Left lung (tissue), 10 donors: ENCODE results near the gene PRKCG. TPM values are rescaled to one million over a fixed set of nuclear protein-coding genes. Genes with fewer than 3 reads are reported as not detected.

Source experiments
- ATAC-seq: fragments of 200-7000 bp; cut with Tn5 transposase; one replicate; pipeline ENCODE4 v1.9.1; 2020; ENCODE audit warnings: moderate library complexity
- DNase-seq, 4 donors: peaks; one replicate each; pipeline ENCODE4 v3.0.0-alpha.2; 2013 to 2020
- H3K27ac ChIP-seq, 2 donors: fragments of 200-600 bp; sonication (generic) in 1 of 2; one replicate each; pipeline versions ENCODE4 v1.5.0 to v1.8.0; 2020 to 2021
- H3K27me3 ChIP-seq, 2 donors: fragments of 200-600 bp; sonication (generic) in 1 of 2; one replicate each; pipeline versions ENCODE4 v1.5.0 to v1.8.0; 2020 to 2021
- H3K36me3 ChIP-seq, 2 donors: fragments of 200-600 bp; sonication (generic) in 1 of 2; one replicate each; pipeline versions ENCODE4 v1.5.0 to v1.8.0; 2020 to 2021
- H3K4me1 ChIP-seq, 2 donors: fragments of 200-600 bp; one replicate each; pipeline ENCODE4 v1.8.0; 2021
- H3K4me3 ChIP-seq, 2 donors: fragments of 200-600 bp; sonication (generic) in 1 of 2; one replicate each; pipeline versions ENCODE4 v1.5.0 to v1.8.0; 2020 to 2021; ENCODE audit warnings: mild to moderate bottlenecking in 1 of 2
- H3K9me3 ChIP-seq, 2 donors: fragments of 200-600 bp; sonication (generic) in 1 of 2; one replicate each; pipeline versions ENCODE4 v1.5.0 to v1.8.0; 2020 to 2021
- intact Hi-C, 2 donors: fragments of 100-400 bp; cut with DNase I; formaldehyde crosslinking; loops; one replicate each; pipeline versions ENCODE4 v1.11.2 to v1.14.2; 2022
- polyA plus RNA-seq, 6 donors: library from polyadenylated mRNA; unstranded; fragments of 120-200 nt; gene quantifications; one replicate each; pipeline ENCODE4 v1.2.1, GENCODE V29; 2013; ENCODE audit not compliant: insufficient read length in 6 of 6
- total RNA-seq, 2 donors: library from RNA; stranded (reverse); fragmentation: NEBNext Ultra II Directional; extraction: Animal tissue kit (Norgen Biotek cat#: 25700); gene quantifications; one replicate each; pipeline ENCODE4 v1.2.1, GENCODE V29; 2021
- TF ChIP-seq, protein P1 (sequence below), 2 donors: fragments of 200-600 bp; sonication (generic) in 1 of 2; IDR thresholded peaks; one replicate each; pipeline versions ENCODE4 v1.5.0 to v1.8.0; 2021; ENCODE audit warnings: antibody characterized with exemption in 2 of 2
- donor health status: DM: no; HTN: yes; CAD: no.
- donor health status: DM: no; HTN: no; CAD: no.

The PRKCG gene
- total and polyA plus RNA-seq, 8 donors: 0.10 to 0.78 (median 0.18) TPM; not detected in 3

DNA sequence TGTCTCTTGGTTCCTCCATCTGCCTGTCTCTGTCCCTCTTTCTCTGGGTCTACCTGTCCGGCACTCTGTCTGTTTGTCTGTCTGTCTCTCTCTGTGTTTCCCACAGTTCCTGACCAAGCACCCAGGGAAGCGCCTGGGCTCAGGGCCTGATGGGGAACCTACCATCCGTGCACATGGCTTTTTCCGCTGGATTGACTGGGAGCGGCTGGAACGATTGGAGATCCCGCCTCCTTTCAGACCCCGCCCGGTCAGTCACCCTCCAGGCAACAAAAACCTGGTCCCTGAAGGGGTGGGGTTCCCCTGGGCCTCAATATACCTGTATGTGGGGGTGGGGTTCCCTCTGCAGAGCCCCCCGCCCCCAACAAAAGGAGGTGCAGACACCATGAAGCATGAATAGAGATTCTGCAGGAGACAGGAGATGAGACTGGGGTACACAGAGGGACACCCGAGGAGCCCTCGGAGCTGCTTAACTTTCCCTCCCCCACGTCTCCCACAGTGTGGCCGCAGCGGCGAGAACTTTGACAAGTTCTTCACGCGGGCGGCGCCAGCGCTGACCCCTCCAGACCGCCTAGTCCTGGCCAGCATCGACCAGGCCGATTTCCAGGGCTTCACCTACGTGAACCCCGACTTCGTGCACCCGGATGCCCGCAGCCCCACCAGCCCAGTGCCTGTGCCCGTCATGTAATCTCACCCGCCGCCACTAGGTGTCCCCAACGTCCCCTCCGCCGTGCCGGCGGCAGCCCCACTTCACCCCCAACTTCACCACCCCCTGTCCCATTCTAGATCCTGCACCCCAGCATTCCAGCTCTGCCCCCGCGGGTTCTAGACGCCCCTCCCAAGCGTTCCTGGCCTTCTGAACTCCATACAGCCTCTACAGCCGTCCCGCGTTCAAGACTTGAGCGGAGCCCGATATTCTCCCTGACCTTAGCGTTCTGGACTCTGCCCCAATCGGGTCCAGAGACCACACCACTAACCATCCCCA, 24.5 kb downstream of the PRKCG start:
- intact Hi-C loops: loop anchor here in 1 of 2 donors (10.0 kb wide), 1 partner anchor 118 kb away; no protein-coding TSS in a partner anchor
- ATAC-seq (peak; percentile 75), DNase-seq (peak in 2 of 4 donors; percentile 52 to 92)
- Histone ChIP-seq H3K9me3 (no peaks in the 10 kb centered on the region), H3K4me3 (no peak overlapping the region), H3K27ac (no peak overlapping the region), H3K4me1 (peaks cover 0 to 21% of the 10 kb centered on the region in 2 donors), H3K27me3 (peaks cover 48 to 96% of the 10 kb centered on the region in 2 donors), H3K36me3 (no peaks in the 10 kb centered on the region)
- TF ChIP-seq, protein P1, sequence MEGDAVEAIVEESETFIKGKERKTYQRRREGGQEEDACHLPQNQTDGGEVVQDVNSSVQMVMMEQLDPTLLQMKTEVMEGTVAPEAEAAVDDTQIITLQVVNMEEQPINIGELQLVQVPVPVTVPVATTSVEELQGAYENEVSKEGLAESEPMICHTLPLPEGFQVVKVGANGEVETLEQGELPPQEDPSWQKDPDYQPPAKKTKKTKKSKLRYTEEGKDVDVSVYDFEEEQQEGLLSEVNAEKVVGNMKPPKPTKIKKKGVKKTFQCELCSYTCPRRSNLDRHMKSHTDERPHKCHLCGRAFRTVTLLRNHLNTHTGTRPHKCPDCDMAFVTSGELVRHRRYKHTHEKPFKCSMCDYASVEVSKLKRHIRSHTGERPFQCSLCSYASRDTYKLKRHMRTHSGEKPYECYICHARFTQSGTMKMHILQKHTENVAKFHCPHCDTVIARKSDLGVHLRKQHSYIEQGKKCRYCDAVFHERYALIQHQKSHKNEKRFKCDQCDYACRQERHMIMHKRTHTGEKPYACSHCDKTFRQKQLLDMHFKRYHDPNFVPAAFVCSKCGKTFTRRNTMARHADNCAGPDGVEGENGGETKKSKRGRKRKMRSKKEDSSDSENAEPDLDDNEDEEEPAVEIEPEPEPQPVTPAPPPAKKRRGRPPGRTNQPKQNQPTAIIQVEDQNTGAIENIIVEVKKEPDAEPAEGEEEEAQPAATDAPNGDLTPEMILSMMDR (IDR thresholded peaks at IDR 0.05): peak; percentile 78 to 91

DNA sequence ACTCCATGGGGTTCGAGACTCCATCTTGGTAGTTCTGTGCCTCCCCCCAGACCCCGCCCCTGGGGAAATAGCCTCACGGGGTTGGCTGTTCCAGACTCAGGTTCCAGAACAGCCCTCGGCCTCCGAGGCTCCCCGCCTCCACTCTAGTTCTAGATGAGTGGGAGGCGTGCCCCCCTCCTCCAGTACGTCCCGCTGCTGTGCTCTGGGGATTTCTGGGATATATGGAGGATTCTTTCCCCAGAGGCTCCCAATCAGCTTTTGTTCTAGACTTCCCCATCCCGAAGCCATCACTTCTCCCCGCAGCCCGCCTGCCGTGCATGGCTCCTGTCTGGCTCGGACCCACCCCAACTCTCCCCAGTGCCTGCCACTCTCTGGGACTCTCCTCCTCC, 25.2 kb downstream of the PRKCG start:
- DNase-seq (no peak), ATAC-seq (no peak)
- Histone ChIP-seq H3K36me3 (no peaks in the 10 kb centered on the region), H3K4me3 (no peak overlapping the region), H3K9me3 (no peaks in the 10 kb centered on the region), H3K4me1 (peaks cover 0 to 21% of the 10 kb centered on the region in 2 donors), H3K27ac (no peak overlapping the region), H3K27me3 (peaks cover 48 to 96% of the 10 kb centered on the region in 2 donors)
- TF ChIP-seq, protein P1 (IDR thresholded peaks at IDR 0.05): no peak
- intact Hi-C loops: loop anchor here in 1 of 2 donors (10.0 kb wide), 1 partner anchor 118 kb away; no protein-coding TSS in a partner anchor

DNA sequence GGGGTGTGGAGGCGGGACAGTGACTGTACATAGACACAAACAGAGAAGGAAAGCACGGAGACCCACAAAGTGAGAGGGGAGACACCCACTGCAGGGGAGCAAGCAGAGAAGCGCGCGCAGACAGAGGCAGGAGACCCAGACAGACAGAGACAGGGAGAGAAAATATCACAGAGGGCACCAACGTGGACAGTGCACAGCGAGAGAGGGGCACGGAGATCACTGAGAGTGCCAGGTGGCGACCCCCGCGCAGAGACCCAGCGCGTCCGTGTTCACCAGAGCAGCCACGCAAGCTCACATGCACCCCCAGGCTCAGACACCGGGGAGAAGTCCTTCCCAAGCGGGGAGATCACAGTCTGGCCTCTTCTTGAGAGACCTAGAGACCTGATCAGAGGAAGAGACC, 25.7 kb downstream of the PRKCG start:
- no peak overlapping the region for H3K27ac ChIP-seq
- ATAC-seq (no peak), DNase-seq (no peak)
- intact Hi-C loops: loop anchor here in 1 of 2 donors (10.0 kb wide), 1 partner anchor 117 kb away; no protein-coding TSS in a partner anchor
- peaks cover 0 to 21% of the 10 kb centered on the region in 2 donors for H3K4me1 ChIP-seq
- TF ChIP-seq, protein P1 (IDR thresholded peaks at IDR 0.05): no peak
- no peaks in the 10 kb centered on the region for H3K36me3 ChIP-seq
- H3K9me3 ChIP-seq: no peaks in the 10 kb centered on the region
- H3K4me3 ChIP-seq: no peak overlapping the region
- H3K27me3 ChIP-seq: peaks cover 48 to 96% of the 10 kb centered on the region in 2 donors

DNA sequence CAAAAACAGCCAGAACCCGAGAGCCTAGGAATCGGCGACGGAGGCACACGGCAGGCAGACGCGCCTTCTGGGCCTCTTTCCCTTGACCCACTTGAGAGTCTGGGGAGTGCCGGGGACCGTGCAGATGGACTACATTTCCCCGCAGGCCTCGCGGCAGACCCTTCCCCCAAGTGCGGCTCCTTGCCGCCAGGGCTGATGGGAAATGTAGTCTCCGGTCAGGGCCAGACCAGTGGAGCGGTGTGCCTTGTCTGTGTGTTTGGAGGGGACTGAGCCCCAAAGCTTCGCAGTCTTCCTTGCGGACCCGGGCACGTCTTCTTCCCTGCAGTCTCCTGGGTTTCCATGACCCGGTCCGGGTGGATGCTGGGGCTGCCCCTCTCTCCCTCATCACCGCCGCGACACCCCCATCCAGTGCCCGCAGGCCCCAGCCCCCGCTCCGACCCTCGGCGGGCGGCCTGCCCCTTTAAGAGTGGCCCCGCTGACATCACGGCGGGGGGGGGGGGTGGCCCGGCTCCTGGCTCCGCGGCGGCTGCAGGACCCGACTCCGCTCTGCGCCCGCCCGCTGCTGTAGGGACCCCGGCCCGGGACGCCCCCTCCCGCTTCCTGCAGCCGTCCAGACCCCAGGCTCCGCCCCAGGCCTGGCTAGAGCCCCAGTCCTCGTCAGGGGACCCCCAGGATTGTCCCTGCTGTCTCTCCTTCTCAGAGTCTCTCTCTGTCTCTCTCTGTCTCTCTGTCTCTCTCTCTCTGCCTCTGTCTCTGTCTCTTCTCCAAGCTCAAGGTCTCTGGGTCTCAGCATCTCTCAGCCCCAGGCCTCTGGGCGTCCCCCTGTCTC, 26.3 kb downstream of the PRKCG start:
- TF ChIP-seq, protein P1 (IDR thresholded peaks at IDR 0.05): no peak
- Histone ChIP-seq H3K4me3 (no peak overlapping the region), H3K27me3 (peaks cover 48 to 96% of the 10 kb centered on the region in 2 donors), H3K4me1 (peaks cover 0 to 21% of the 10 kb centered on the region in 2 donors), H3K27ac (no peak overlapping the region), H3K36me3 (no peaks in the 10 kb centered on the region), H3K9me3 (no peaks in the 10 kb centered on the region)
- intact Hi-C loops: loop anchor here in 1 of 2 donors (10.0 kb wide), 1 partner anchor 116 kb away; no protein-coding TSS in a partner anchor
- ATAC-seq: peak; percentile 72
- DNase-seq: peak in 1 of 4 donors; percentile 30
